COR-L47 (cell line): ENCODE measurements around the gene IL18RAP.

Source experiments
- DNase-seq: peaks from one replicate; lab custom pipeline; 2025; lab: John Stamatoyannopoulos, UW

IL18RAP gene

GRCh38 chr2:102421890-102422759, 835 bp upstream of the IL18RAP start:
- DNase-seq: no peak

DNA sequence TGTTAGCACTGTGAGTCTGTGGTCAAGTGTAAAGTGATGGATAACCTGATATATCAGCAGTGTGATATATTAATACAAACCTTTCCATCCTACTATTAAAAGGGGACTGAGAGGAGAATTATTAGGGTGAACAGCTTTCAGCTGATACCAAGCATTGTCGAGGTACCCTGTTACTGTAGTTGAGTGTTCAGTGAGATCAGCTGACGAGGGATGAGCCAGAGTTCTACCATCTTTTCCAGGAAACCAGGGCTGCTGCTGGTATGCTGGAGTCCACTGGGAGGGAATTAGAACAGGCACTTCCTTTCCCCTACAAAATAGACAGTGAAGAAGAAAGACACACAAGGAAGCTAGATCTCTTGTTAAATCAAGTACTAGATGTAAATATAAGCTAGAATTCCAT, 408 bp downstream of the IL18RAP start:
- DNase-seq: no peak

GRCh38 chr2:102424754-102425153, 1.8 kb downstream of the IL18RAP start:
- DNase-seq: no peak

DNA sequence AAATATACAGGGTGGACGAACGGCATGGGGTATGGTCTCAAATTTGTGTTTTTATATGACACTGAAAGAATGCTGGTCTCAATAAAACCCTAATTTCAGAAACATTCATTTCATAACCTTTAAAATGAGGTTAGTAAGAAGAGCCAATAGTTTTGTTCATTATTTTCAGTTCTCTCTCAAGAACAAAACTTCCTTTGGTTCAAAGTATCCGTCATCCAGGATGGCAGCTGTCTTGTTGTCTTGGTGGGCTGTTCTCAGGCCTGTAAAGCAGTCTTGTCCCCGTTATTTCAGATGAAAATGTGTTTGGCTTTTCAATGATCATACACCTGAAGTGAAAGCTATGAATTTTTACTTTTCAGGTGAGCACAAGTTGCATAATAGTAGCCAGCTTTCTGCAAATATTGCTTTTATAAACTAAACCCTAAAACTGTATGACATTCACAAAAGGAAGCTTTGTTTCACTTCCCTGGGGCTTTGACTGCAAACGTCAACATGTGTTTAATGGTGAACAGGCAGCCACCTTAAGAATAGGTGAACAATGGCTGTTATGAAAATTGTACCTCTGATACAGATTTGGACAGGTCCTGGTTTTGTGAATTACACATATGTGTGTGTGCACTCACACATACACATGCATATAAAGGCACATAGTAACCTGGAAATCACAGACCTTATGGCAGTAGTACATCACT, 2.6 kb downstream of the IL18RAP start:
- no peak for DNase-seq

GRCh38 chr2:102427249-102427648, 4.3 kb downstream of the IL18RAP start:
- no peak for DNase-seq

GRCh38 chr2:102428573-102428972, 5.6 kb downstream of the IL18RAP start:
- DNase-seq: no peak

DNA sequence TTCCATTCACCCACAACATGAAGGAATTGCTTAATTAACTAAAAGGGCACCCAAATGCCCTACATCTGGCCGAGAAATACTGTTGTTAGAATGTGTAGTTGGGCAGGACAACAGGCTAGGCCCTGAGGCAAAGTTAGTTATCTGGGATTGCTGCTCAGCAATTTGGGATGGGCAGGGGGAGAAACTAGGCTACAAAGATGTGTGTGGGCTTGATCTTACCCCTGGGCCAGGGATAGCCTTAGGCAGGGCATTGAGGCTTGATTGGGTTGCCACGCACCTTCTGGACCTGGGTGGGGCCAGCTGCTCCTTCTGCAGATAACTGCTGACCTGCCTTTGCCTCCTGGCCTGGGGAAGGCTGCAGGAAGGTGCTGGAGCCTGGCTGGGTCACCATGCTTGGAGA, 9.4 kb downstream of the IL18RAP start:
- DNase-seq: no peak

- DNase-seq: no peak
These were observed 11.2 kb downstream of the IL18RAP start for GRCh38 chr2:102433973-102434654.

- DNase-seq: no peak
These were observed 11.9 kb downstream of the IL18RAP start for GRCh38 chr2:102434655-102435381.

DNA sequence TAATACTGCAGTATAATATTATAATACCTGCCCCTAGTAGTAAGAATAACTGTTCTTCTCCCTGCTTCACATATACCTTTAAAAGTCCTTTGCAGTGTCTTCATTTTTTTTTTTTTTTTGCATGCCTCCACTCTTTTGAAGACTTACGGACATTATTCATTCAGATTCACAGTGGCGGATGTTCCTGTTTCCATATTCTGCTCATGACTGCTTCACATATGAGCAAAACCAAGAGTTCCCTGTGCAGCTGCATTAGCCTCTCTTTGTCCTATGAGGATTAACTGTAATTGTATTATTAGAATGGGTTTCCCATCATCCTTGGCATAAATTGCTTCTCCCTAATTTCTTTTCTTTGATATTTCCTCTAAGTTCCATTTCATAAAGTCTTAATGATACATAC, 12.8 kb downstream of the IL18RAP start:
- DNase-seq: no peak

- DNase-seq: no peak
These were observed 13.4 kb downstream of the IL18RAP start for GRCh38 chr2:102436323-102436722.

GRCh38 chr2:102437122-102437521, 14.2 kb downstream of the IL18RAP start:
- DNase-seq: no peak

DNA sequence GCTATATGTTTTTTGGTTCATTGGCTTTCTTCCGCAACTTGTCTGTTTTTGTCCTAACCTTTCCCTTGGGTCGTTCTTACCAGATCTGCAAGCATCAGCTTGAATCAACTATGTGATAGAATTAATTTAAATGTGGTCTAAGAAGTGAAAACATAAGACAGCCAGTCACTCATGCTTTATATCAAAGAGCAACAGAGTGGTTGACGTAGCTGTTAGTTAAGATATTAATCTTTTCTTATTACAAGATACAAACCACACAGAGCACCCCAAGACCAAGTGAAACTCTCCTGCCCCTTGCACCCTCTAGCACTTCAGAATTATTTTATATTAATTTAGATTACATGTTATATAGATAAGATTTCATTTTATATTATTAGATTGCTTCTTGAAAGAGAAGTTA, 15.2 kb downstream of the IL18RAP start:
- DNase-seq: no peak

DNA sequence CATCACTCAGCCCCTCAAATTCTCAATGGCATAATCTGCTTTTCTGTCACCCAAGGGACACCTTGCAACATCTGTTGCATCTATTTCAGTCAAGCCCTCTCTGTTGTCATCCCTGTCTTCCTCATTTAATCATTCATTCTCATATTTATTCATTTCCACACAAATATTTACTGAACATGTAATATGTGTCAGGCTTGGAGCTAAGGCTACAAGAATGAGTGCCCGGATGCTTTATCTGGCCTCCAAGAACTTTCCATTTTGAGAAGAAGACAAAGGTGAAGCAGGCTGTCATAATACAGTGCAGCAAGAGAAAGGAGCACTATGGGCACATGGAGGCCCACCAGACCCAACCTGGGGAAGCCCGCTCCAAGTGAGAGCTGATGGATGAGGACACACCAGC, 15.6 kb downstream of the IL18RAP start:
- no peak for DNase-seq

GRCh38 chr2:102439065-102439695, 16.2 kb downstream of the IL18RAP start:
- DNase-seq: no peak

DNA sequence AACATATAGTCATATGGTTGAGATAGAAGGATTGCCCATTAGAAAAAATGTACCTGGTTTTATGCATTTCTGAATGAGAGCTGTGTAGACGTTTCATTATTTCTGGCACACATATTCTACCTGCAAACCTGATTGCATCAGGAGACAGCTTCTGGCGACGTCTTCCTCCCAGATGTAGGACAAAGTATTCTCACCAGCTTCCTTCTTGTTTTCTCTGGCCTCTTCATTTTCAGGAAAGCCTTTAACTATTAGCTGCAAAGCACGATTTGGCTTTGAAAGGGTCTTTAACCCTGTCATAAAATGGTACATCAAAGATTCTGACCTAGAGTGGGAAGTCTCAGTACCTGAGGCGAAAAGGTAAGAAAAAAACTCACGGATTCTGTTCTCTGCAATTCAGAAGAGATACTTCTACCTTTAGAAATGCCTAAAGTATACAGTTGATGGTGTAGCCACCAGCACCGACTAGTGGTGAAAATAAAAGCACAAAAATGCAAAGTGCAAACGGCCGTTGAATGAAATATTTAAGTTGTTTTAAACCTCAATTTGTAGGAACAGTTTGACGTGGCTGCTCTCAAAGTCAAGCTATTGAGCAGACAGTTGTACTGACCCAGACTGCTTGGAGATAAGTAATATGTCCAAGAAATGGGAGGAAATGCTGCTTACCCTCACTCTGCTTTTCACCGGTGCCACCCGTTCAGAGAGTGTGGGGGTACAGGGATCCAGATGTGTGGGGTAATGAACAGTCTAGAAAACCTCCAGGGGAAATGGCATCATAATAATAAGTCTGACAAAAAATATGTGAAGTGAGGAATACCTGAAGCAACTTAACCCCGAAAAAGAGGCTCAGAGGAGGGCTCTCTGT, 20.2 kb downstream of the IL18RAP start:
- DNase-seq: no peak

- no peak for DNase-seq
These were observed 21.3 kb downstream of the IL18RAP start for GRCh38 chr2:102444233-102444632.

- no peak for DNase-seq
These were observed 24.0 kb downstream of the IL18RAP start for GRCh38 chr2:102446936-102447335.

DNA sequence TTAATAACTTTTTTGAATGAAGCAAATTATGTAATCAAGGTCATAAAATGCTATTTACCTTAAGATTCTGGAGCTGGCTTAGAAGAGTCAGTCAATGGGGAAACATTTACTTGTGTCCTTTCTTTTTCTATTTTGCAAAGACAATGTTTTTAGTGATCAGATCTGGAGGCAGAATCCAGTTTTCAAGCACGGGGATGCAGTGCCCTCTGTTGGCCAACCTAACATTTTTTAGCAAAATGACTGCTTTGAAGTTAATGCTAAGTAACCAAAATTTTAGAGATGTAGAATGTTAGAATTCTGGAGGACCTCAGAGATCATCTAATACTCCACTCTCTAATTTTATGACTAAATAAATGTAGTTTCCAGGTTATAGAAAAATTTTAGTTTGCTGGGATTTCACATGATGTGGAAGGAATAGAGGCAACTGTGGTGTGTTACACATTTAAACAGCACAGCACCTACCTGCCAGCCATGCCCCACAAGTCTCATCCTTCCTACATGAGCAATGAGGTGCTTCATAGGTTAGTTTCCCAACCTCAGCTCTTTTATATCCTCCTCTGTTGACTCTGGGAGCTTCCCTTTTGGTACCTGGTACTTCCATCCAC, 26.5 kb downstream of the IL18RAP start:
- DNase-seq: no peak

DNA sequence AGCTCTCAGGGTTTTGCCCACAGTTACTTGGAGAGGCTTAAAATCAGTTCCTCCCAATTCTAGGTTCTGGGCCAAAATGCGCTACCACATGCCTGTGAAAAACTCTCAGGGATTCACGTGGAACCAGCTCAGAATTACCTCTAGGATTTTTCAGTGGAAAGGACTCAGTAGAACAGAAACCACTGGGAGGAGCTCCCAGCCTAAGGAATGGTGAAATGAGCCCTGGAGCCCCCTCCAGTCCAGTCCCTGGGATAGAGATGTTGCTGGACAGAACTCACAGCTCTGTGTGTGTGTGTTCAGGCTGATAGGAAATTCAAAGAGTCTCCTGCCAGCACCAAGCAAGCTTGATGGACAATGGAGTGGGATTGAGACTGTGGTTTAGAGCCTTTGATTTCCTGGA, 29.0 kb downstream of the IL18RAP start:
- no peak for DNase-seq
